OCI-M2 (cell line): ENCODE measurements around the gene VAX1.

Source experiments
- DNase-seq: peaks from one replicate; lab custom pipeline; 2025; ENCODE audit not compliant: unreplicated experiment; lab: John Stamatoyannopoulos, UW

Gene VAX1

DNA sequence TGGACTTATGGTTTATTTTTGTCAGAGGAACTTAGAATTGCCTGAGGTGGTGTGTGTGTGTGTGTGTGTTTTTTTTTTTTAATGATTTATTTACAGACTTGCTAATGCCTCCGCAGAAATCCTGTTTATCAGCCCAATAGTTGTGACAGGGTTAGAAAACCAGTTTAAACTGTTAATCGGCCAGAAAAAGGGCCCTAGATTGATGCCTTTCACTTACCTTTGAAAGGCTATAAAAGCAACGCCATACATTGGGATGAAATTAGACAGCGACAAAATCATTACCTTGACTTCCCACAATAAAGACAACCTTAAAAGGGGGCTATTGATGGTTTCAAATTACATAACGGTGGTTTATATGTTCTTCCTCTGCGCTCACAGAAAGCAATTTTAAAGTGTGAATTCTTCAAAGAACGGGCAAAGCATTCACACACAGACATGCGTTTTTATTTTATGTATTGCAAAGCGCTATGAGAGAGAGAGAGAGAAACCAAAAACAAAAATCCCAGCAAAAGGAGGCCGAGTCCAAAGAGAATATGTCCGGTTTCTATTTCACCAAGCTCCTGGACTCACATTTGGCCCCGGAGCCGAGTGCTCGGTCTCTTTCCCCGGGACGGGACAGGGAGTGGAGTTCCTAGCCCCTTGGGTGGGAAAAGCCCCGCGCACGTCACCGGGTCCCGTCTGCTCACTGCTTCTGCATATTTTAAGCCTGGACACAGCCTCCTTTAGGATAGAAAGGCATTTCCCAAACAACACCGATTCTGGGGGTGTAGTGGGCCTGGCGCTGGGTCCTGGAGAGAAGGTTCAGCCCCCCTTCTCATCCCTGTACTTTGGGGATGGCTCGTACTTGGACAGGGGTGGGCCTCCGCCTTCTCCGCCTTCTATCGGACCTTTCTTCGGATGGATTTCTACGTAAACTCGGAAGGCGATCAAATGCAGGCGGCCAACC, 26.8 kb upstream of the VAX1 start:
- no peak for DNase-seq

- DNase-seq: no peak
These were observed 26.0 kb upstream of the VAX1 start for GRCh38 chr10:117163954-117164548.

DNA sequence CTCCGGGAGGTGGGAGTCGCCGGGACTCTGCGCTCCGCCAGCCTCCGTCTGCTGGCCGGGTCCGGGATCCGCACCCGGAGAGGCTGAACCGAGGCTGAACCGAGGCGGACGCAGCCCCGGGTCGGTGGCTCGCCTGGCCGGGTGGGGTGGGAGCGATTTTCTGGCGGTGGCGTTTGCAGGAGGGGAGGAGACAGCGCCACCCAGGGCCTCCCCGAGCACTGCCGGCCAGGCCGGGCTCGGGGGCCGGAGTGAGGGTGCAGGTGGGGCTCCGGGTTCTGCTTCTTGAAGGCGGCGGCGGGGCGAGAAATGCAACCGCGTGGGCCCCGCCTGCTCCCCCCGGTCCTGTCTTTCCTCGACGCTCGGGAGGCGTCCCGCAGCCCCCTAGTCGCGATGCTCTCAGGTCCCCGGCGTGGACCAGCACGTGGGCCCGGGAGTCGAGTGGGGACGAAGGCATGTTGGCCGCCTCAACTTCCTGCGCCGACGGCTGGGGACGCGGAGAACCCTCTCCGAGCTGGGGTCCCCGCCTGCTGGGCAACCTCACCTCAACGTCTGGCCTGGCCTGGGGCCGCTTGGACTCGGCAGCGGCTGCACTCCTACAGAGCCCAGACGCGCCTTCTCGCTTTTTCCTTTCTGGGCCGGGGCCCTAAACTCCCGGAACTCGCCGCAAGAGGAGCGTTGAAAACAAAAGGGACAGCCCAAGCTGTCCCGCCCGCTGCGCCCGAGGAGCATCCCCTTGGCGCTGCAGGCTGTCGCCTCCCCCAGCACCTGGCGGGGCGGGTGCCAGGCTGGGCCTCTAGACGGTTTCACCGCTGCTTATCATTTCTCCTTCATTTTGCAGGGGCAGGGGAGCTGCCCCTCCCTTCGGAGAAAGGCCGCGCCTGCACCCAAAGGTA, 25.2 kb upstream of the VAX1 start:
- no peak for DNase-seq

DNA sequence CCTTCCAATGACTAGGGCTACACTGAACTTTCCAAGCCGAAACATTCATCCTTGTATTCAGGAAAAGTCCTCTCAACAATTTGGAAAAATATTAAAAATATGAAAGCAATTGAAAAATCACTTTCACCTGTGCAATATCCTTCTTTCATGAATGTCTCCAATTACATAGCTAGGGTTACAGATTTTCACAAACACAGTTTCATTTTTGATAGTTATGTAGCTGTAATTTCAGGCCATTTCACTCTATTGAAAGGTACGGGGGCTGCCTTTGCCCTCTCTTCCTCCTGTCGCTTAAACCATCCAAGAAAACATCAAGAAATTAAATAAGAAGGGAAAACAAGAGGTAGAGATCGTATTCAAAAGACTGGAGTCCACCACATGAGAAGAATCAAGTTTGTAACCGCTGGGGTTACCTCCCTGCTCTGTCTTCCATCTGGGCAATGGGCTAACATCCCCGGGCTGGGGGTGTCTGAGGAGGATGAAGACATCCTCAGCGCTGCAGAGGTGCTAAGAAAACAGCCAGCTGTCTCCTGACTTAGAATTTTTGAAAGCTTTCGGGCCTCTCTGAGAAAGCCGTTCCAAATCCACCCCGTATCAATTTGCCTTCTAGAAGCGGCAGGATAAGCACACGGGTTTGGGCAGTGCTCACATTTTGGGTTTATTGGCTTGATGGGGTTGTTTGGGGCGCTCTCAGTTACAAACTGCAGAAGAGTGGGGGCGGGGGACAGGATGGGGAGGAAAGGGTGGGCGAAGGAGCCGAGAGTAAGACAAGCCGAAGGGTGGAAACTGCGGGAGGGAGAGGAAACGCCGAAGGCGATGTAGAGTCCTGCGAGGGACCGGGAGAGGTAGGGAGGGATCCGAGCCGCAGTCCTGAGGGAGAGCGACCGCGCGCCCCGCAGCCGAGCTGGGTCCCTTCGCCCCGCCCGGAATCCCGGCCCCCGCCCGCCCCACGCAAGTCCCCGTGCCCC, 24.3 kb upstream of the VAX1 start:
- no peak for DNase-seq

DNA sequence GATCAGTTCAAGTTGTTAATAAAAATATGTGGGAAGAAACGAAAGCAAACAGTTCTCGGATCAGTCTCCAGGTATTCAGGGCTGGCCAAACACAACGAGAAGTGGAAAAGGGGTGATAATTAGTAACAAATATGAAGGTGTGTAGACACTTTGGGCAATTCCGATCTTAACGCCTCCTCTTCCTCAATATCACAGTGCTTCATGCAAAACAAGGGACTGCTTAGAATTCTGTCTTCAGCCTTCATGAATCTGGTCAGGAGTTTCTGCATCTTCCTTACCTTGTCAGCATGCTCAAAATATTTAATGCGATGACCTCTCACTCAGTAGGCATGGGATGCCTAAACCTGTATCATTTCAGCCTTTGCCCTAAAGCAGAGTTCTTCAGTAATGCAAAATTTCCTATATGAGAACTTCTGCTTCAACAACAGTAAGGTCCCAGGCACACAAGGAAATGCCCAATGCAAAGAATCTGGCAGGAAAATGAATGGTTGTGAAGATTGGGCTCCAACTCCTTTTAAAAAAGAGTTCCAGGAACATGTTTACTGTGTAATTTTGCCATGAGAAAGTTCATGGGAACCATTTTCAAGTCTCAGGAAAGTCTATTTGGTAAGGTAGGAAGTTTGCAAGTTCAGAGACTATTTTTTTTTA, 23.4 kb upstream of the VAX1 start:
- DNase-seq: no peak

GRCh38 chr10:117160567-117160966, 22.5 kb upstream of the VAX1 start:
- no peak for DNase-seq

DNA sequence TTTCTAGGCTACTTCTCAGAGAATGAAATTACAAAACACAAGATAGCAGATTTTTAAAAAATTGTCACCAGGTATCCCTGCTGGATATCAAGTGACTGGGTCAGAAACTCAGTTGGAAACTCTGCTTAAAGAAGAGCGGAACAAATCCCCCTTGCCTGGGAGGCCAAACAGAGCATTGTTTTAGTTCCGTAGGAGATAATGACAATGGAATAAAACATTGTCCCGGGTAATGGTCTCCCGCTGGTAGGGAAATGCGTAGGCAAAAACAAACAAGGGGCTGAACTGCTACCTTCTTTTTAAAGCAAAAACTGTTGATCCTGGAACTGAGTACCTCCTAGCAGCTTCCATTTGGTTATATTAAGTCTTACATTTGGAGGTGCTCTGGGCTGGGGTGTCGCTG, 21.3 kb upstream of the VAX1 start:
- DNase-seq: no peak

GRCh38 chr10:117158297-117158696, 20.2 kb upstream of the VAX1 start:
- no peak for DNase-seq

GRCh38 chr10:117152668-117153067, 14.6 kb upstream of the VAX1 start:
- DNase-seq: no peak

DNA sequence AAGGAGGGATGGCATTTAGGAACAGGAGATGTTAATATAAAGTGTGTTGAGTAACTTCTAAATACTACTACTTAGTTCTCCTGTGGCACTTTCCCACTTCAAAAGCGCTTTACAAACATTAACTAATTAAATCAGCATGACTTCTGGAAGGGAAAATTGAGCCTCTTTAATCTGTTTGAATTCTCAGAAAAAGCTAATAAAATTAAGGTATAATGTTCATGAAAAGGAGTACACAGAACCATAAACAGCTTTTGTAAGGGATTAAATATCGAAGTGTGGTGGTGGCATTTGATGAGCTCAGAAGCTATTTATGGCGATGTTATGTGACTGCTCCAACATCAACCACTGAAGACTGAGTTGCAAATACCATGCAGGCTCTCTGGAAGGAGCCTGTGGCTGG, 10.2 kb upstream of the VAX1 start:
- no peak for DNase-seq

GRCh38 chr10:117145019-117145418, 6.9 kb upstream of the VAX1 start:
- DNase-seq: no peak

DNA sequence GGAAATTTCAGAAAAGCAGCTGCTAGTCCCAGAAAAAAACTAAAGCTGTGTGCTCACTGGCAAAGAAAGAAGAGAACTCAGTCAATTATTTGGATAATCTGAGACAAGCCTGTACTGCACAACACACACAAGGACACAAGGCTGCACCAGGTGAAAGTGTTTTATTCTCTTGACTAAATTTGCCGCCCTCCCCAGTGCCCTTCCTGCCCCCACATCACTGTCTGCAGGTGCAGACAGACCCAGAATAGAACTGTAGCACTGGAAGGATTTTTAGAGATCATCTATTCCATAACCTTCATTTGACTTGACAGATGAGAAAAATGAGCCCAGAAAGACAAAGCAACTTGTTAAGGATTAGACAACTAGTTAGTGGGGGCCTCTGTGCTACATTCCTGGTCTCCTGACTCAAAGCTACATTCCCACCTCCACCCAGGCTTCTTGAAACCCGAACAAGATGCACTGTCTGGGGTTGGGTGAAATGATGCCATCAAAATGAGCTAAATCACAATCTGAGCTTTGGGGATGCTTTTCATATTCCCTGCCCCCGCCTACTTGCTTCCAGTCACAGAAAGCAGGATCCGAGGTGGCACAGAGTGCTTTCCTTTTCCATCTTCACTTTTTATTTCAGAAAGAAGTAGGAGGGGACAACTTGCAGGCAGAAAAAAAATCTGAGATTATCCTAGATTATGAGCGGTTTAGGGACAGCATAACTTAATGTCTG, 5.2 kb upstream of the VAX1 start:
- DNase-seq: no peak

GRCh38 chr10:117140525-117140902, 2.4 kb upstream of the VAX1 start:
- DNase-seq: no peak

DNA sequence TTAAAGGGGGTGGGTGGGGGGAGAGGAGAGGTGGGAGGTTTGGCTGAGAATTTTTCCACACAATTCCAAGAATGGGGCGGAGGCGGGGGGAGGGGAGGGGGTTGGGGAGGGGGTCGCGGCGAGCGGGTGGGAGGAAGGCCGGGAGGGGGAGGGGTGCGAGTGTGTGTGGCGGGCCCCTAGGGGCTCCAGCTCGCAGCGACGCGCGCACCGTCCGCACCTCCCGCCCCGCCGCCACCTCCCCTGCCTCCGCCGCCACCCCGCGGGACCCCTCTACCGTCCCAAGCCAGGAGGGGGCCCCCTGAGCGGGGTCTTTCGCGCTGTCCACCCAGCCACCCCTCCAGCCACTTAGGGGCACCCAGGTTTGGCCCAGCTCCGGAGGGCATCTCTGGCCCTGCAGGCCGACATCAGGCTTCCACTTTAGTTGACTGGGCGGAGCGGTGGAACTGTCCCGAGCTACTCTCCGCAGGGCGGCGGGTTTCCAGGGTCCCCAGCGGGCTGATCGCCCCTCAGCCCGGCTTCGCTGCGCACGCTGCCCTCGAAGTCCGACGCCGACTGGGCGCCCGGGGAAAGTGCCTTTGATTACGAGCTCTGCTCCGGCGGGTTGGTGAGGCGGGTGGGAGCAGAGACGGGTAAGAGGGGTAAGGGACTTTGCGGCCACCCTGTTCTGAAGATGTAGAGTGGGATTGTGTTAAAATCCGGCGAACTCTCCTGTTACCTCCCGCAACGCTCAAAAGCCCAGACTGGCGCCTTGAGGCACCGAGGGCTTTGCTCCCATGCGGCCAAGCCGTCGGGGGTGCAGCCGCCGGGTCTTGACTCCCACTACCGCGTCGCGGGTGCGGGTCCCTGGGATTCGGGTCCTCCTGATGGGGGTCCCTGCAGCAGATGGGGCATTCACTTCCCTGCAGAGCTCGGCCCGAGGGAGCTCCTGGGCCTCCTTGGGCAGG, 1.8 kb upstream of the VAX1 start:
- DNase-seq: no peak

DNA sequence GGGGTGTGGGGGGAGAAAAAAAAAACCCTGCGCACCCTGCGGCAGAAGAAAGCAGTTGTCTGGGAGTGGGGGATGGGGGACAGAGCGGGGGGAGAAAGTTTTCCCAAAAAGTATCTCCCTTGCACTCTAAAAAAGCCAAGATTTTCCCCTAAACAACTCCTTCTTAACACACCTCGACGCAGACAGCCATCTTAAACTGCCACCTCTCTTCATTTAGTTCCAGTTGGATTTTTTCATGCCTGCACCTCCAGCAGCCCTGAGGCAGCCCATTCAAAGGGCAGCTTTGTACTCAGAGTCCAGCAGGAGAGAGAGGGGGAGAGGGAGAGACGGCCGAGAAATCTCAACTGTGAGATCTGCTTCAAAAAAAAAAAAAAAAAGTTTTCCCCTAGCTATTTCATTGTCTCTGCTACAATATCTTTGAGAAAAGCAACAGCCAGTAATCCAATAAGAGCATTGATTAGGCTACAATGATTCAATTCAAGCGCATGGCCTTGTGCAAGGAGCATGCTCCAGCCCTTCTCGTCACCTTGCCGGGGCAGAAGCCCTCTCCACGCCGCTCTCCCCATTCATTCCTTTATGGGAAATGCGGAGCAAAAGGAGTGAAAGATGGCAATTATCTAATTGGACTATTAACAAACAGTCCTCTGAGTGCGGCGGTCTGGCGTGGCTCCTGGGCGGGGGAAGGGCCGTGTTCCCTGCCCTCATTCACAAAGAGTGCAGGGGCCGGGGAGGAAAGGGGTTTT, 939 bp upstream of the VAX1 start:
- no peak for DNase-seq

DNA sequence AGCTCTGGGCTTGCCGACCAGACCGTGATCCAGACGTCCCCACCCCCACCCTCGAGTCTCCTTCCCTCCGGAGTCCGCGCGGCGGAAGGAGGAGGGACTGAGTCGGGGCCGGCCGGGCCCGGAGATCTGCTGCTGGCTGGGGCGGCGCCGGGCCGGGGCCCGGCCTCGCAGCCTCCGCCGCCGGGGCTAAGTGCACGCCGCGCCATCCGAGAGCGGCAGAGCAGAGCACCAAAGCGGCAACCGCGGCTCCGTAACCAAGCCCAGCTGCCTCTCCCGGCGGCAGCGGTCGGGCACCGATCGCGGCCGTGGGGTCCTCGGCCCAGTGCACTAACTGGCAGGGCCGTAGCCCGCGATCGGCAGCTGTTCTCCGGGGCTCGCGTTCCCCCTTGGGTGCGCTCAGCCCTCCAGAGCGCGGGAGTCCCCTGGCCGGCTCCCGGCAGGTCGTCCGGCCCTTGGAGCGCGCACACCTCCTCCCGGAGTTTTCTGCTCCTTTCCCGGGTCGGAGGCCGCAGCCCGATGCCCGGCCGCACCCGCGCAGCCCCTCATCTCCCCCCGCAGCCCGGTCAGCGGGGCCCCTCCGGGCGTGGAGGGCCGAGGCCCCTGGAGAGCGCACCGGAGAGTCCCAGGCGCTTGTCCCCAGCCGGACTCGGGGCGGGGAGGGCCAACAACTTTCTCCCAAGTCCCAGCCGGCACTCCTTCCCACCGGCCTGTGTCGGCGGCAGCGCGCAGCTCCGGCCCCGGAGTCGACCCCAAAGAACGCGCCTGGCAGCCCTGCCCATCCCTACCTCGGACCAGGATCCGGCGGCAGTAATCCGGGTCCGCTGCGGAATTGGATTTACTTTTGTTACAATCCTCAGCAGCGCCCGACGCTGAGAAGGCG, 799 bp downstream of the VAX1 start:
- DNase-seq: no peak
